ENCODE measurements around the gene SRM.
"Not testable (repeated sequence)": the region's sequence is repeated elsewhere in the genome, so short reads cannot be mapped to it uniquely, and the experiment has no call there.

DNA sequence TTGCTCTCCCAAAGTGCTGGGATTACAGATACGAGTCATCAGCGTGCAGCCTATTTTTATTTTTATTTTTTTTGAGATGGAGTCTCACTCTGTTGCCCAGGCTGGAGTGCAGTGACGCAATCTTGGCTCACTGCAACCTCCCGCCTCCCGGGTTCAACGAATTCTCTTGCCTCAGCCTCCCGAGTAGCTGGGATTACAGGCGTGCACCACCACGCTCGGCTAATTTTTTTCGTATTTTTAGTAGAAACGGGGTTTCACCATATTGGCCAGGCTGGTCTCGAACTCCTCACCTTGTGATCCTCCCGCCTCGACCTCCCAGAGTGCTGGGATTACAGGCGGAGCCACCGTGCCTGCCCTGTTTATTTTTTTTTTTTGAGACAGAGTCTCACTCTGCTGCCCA is 41.0 kb upstream of the SRM start:
- TF ChIP-seq, protein P1, sequence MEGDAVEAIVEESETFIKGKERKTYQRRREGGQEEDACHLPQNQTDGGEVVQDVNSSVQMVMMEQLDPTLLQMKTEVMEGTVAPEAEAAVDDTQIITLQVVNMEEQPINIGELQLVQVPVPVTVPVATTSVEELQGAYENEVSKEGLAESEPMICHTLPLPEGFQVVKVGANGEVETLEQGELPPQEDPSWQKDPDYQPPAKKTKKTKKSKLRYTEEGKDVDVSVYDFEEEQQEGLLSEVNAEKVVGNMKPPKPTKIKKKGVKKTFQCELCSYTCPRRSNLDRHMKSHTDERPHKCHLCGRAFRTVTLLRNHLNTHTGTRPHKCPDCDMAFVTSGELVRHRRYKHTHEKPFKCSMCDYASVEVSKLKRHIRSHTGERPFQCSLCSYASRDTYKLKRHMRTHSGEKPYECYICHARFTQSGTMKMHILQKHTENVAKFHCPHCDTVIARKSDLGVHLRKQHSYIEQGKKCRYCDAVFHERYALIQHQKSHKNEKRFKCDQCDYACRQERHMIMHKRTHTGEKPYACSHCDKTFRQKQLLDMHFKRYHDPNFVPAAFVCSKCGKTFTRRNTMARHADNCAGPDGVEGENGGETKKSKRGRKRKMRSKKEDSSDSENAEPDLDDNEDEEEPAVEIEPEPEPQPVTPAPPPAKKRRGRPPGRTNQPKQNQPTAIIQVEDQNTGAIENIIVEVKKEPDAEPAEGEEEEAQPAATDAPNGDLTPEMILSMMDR (IDR thresholded peaks at IDR 0.05), result not testable (repeated sequence)
- not testable (repeated sequence) for TF ChIP-seq EZH2 (IDR thresholded peaks at IDR 0.05)

All from neural progenitor cell (in vitro differentiated cells).